ENCODE results near the gene KIF1A.

KIF1A gene

GRCh38 chr2:240797914-240798313 is 22.1 kb downstream of the KIF1A start:
- no peak for DNase-seq (ENCODE audit: low read depth)

GRCh38 chr2:240797500-240797895 is 22.5 kb downstream of the KIF1A start:
- DNase-seq (ENCODE audit: low read depth) = no peak

GRCh38 chr2:240796543-240797499 is 23.2 kb downstream of the KIF1A start:
- no peak for DNase-seq (ENCODE audit: low read depth)

GRCh38 chr2:240795916-240796510 is 24.0 kb downstream of the KIF1A start:
- DNase-seq (ENCODE audit: low read depth) = no peak

GRCh38 chr2:240795454-240795853 is 24.6 kb downstream of the KIF1A start:
- no peak for DNase-seq (ENCODE audit: low read depth)

GRCh38 chr2:240794178-240794721 is 25.8 kb downstream of the KIF1A start:
- DNase-seq (ENCODE audit: low read depth) = no peak

GRCh38 chr2:240793313-240794177 is 26.5 kb downstream of the KIF1A start:
- DNase-seq (ENCODE audit: low read depth) = no peak

- DNase-seq (ENCODE audit: low read depth) = no peak
Observed at GRCh38 chr2:240792629-240793312, 27.2 kb downstream of the KIF1A start.

- DNase-seq (ENCODE audit: low read depth) = no peak
Observed at GRCh38 chr2:240791821-240792628, 28.0 kb downstream of the KIF1A start.

- DNase-seq (ENCODE audit: low read depth) = no peak
Observed at GRCh38 chr2:240791221-240791800, 28.7 kb downstream of the KIF1A start.

- DNase-seq (ENCODE audit: low read depth) = no peak
Observed at GRCh38 chr2:240790370-240791220, 29.4 kb downstream of the KIF1A start.

- DNase-seq (ENCODE audit: low read depth) = no peak
Observed at GRCh38 chr2:240789501-240790369, 30.3 kb downstream of the KIF1A start.

GRCh38 chr2:240789051-240789453 is 31.0 kb downstream of the KIF1A start:
- DNase-seq (ENCODE audit: low read depth) = no peak

GRCh38 chr2:240788482-240788881 is 31.5 kb downstream of the KIF1A start:
- DNase-seq (ENCODE audit: low read depth) = no peak

GRCh38 chr2:240787521-240788472 is 32.2 kb downstream of the KIF1A start:
- DNase-seq (ENCODE audit: low read depth) = no peak

- DNase-seq (ENCODE audit: low read depth) = no peak
Observed at GRCh38 chr2:240786871-240787311, 33.1 kb downstream of the KIF1A start.

GRCh38 chr2:240786355-240786841 is 33.6 kb downstream of the KIF1A start:
- DNase-seq (ENCODE audit: low read depth) = no peak

Data from activated T-helper 1 cell treated with Interleukin-2 at 50 U/mL for 16 hours (primary cell).